Glomerular visceral epithelial cell (primary cell): ENCODE data around the gene SZT2.
"Not testable (repeated sequence)": the region's sequence is repeated elsewhere in the genome, so short reads cannot be mapped to it uniquely, and the experiment has no call there.

Experiments used
- DNase-seq: peaks from one replicate; pipeline ENCODE4 v3.0.0-alpha.2; 2016; ENCODE audit errors: extremely low spot score

The SZT2 gene

GRCh38 chr1:43454270-43455011 lies 64.7 kb downstream of the SZT2 start:
- DNase-seq, result peak; percentile 52

GRCh38 chr1:43455213-43455889 lies 65.7 kb downstream of the SZT2 start:
- no peak for DNase-seq

- not testable (repeated sequence) for DNase-seq
Measured at GRCh38 chr1:43458379-43458778, 68.7 kb downstream of the SZT2 start.

- no peak for DNase-seq
Measured at GRCh38 chr1:43460988-43461693, 71.4 kb downstream of the SZT2 start.

- DNase-seq, result no peak
Measured at GRCh38 chr1:43463479-43463878, 73.8 kb downstream of the SZT2 start.

- DNase-seq, result peak; percentile 91
Measured at GRCh38 chr1:43464681-43465504, 75.2 kb downstream of the SZT2 start.

GRCh38 chr1:43465505-43466067 lies 75.9 kb downstream of the SZT2 start:
- DNase-seq, result peak; percentile 55

- peak; percentile 73 for DNase-seq
Measured at GRCh38 chr1:43466403-43466802, 76.7 kb downstream of the SZT2 start.

GRCh38 chr1:43468414-43468813 lies 78.7 kb downstream of the SZT2 start:
- DNase-seq, result no peak

GRCh38 chr1:43469932-43470331 lies 80.2 kb downstream of the SZT2 start:
- DNase-seq, result no peak

- no peak for DNase-seq
Measured at GRCh38 chr1:43472087-43472462, 82.4 kb downstream of the SZT2 start.

GRCh38 chr1:43472463-43473151 lies 82.9 kb downstream of the SZT2 start:
- peak; percentile 97 for DNase-seq

GRCh38 chr1:43473463-43473862 lies 83.8 kb downstream of the SZT2 start:
- DNase-seq, result no peak

- peak; percentile 82 for DNase-seq
Measured at GRCh38 chr1:43475611-43476401, 86.1 kb downstream of the SZT2 start.

- DNase-seq, result no peak
Measured at GRCh38 chr1:43477716-43478115, 88.0 kb downstream of the SZT2 start.

GRCh38 chr1:43479414-43479813 lies 89.7 kb downstream of the SZT2 start:
- DNase-seq, result no peak

- no peak for DNase-seq
Measured at GRCh38 chr1:43481491-43481890, 91.8 kb downstream of the SZT2 start.

- DNase-seq, result no peak
Measured at GRCh38 chr1:43482215-43482614, 92.5 kb downstream of the SZT2 start.

- DNase-seq, result no peak
Measured at GRCh38 chr1:43484367-43484766, 94.7 kb downstream of the SZT2 start.

GRCh38 chr1:43488165-43488564 lies 98.5 kb downstream of the SZT2 start:
- DNase-seq, result no peak
